ENCODE measurements around the gene LIMS2. TPM values are rescaled to one million over a fixed set of nuclear protein-coding genes. Genes with fewer than 3 reads are reported as not detected.

The LIMS2 gene
- total and polyA plus RNA-seq, 2 experiments from 2014 or later, result 1.6 to 3.5 TPM

DNA sequence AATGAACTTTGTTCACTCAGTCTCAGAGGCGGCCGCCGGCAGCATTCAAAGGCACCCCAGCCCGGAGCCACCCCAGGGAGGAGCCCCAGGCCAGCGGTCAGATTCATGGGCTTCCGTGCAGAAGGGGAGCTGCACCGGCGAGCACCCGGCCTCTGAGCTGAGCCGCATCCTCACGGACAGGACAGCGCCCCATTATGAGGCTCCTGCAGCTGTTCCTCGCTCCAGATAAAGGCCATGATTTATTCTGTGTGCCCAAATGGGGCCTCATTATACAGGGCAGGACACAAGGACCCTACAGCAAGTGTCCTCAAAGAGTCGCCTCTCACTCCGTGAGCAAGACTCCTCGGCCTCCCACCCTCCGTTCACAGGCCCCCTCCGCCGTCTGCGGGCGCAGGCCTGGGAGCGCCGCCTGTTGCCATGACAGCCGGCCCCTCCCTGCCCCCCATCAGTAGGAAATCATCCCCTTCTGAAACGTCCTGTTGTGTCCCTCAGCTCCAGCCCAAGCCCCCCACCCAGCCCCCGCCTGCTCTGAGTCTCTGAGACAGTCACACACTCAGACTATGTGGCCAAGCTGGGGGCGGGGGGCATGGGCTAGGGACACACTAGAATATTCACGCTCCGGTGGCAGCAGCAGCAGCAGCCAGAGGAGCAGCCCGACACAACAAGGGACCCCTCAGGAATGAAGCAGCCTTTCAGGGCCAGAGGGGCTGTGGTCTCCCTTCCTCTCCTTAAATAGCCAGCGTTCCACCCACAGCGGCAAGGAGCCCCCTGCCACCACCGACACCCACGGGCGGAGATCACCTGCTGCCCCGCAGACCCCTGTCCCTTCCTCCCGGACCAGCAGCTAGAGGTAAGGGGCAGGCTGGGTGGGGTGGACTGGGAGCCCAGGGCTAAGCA, 29.7 kb downstream of the LIMS2 start, which contains the start of gene GPR17 (continued):
- TF ChIP-seq, protein P1, sequence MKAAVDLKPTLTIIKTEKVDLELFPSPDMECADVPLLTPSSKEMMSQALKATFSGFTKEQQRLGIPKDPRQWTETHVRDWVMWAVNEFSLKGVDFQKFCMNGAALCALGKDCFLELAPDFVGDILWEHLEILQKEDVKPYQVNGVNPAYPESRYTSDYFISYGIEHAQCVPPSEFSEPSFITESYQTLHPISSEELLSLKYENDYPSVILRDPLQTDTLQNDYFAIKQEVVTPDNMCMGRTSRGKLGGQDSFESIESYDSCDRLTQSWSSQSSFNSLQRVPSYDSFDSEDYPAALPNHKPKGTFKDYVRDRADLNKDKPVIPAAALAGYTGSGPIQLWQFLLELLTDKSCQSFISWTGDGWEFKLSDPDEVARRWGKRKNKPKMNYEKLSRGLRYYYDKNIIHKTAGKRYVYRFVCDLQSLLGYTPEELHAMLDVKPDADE (IDR thresholded peaks at IDR 0.05), result no peak
- TF ChIP-seq ZNF331 (CRISPR knock-in tag; IDR thresholded peaks at IDR 0.05; ENCODE audit: low read depth) (no peak), EZH2phosphoT487 (IDR thresholded peaks at IDR 0.05; ENCODE audit: unreplicated experiment) (no peak), STAT1 (IDR thresholded peaks at IDR 0.05; ENCODE audit: unreplicated experiment) (no peak), ZNF114 (CRISPR knock-in tag; IDR thresholded peaks at IDR 0.05) (no peak)
- TF ChIP-seq, protein P2, sequence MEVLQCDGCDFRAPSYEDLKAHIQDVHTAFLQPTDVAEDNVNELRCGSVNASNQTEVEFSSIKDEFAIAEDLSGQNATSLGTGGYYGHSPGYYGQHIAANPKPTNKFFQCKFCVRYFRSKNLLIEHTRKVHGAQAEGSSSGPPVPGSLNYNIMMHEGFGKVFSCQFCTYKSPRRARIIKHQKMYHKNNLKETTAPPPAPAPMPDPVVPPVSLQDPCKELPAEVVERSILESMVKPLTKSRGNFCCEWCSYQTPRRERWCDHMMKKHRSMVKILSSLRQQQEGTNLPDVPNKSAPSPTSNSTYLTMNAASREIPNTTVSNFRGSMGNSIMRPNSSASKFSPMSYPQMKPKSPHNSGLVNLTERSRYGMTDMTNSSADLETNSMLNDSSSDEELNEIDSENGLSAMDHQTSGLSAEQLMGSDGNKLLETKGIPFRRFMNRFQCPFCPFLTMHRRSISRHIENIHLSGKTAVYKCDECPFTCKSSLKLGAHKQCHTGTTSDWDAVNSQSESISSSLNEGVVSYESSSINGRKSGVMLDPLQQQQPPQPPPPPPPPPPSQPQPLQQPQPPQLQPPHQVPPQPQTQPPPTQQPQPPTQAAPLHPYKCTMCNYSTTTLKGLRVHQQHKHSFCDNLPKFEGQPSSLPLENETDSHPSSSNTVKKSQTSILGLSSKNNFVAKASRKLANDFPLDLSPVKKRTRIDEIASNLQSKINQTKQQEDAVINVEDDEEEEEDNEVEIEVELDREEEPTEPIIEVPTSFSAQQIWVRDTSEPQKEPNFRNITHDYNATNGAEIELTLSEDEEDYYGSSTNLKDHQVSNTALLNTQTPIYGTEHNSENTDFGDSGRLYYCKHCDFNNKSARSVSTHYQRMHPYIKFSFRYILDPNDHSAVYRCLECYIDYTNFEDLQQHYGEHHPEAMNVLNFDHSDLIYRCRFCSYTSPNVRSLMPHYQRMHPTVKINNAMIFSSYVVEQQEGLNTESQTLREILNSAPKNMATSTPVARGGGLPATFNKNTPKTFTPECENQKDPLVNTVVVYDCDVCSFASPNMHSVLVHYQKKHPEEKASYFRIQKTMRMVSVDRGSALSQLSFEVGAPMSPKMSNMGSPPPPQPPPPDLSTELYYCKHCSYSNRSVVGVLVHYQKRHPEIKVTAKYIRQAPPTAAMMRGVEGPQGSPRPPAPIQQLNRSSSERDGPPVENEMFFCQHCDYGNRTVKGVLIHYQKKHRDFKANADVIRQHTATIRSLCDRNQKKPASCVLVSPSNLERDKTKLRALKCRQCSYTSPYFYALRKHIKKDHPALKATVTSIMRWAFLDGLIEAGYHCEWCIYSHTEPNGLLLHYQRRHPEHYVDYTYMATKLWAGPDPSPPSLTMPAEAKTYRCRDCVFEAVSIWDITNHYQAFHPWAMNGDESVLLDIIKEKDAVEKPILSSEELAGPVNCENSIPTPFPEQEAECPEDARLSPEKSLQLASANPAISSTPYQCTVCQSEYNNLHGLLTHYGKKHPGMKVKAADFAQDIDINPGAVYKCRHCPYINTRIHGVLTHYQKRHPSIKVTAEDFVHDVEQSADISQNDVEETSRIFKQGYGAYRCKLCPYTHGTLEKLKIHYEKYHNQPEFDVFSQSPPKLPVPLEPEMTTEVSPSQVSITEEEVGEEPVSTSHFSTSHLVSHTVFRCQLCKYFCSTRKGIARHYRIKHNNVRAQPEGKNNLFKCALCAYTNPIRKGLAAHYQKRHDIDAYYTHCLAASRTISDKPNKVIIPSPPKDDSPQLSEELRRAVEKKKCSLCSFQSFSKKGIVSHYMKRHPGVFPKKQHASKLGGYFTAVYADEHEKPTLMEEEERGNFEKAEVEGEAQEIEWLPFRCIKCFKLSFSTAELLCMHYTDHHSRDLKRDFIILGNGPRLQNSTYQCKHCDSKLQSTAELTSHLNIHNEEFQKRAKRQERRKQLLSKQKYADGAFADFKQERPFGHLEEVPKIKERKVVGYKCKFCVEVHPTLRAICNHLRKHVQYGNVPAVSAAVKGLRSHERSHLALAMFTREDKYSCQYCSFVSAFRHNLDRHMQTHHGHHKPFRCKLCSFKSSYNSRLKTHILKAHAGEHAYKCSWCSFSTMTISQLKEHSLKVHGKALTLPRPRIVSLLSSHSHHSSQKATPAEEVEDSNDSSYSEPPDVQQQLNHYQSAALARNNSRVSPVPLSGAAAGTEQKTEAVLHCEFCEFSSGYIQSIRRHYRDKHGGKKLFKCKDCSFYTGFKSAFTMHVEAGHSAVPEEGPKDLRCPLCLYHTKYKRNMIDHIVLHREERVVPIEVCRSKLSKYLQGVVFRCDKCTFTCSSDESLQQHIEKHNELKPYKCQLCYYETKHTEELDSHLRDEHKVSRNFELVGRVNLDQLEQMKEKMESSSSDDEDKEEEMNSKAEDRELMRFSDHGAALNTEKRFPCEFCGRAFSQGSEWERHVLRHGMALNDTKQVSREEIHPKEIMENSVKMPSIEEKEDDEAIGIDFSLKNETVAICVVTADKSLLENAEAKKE (CRISPR knock-in tag; IDR thresholded peaks at IDR 0.05), result no peak

DNA sequence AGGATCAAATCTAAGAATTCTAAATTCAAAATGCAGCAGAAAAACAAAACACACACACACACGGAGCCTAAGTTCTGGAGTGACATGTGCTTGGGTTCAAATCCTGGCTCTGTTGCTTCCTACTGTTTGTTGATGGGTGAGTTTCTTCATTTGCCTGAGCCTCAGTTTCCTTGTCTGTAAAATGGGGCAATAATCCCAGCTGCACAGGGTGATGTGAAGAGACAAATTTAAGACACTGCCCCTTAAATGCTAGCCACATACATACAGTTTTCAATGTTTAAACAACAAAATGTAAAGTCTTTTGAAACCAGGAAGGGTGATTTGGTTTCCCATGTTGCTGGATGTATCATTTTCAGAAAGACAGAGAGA, 30.3 kb downstream of the LIMS2 start:
- Histone ChIP-seq H4K20me1 (replicated peaks; ENCODE audit: insufficient read depth) (no peaks in the 10 kb centered on the region), H3K27me3 (ENCODE audit: insufficient read depth) (no peaks in the 10 kb centered on the region), H3K79me2 (replicated peaks; ENCODE audit: insufficient read depth) (no peaks in the 10 kb centered on the region), H2AFZ (no peak overlapping the region), H3K4me1 (ENCODE audit: insufficient read depth) (no peaks in the 10 kb centered on the region), H3K27ac (ENCODE audit: low read depth) (no peak overlapping the region), H3K4me3 (no peak overlapping the region), H3F3A (replicated peaks; ENCODE audit: low read depth) (no peaks in the 10 kb centered on the region), H3K9me2 (ENCODE audit: insufficient read depth) (no peaks in the 10 kb centered on the region), H3K36me3 (ENCODE audit: insufficient read depth) (no peaks in the 10 kb centered on the region), H3K4me2 (no peak overlapping the region)
- ATAC-seq, result no peak
- Mint-ChIP-seq H3K4me3 (no peak overlapping the region), H3K36me3 (ENCODE audit: low read depth) (no peaks in the 10 kb centered on the region), H3K27me3 (ENCODE audit: insufficient read depth, low read depth, poor library complexity) (peaks cover 9% of the 10 kb centered on the region), H3K4me1 (peaks cover 11% of the 10 kb centered on the region), H3K27ac (no peak overlapping the region), H3K9me3 (no peaks in the 10 kb centered on the region)
- no peak for TF ChIP-seq NANOG (IDR thresholded peaks at IDR 0.05; ENCODE audit: borderline replicate concordance)
- TF ChIP-seq STAT1 (IDR thresholded peaks at IDR 0.05; ENCODE audit: unreplicated experiment), result no peak
- TF ChIP-seq ZNF114 (CRISPR knock-in tag; IDR thresholded peaks at IDR 0.05), result no peak
- TF ChIP-seq, protein P3, sequence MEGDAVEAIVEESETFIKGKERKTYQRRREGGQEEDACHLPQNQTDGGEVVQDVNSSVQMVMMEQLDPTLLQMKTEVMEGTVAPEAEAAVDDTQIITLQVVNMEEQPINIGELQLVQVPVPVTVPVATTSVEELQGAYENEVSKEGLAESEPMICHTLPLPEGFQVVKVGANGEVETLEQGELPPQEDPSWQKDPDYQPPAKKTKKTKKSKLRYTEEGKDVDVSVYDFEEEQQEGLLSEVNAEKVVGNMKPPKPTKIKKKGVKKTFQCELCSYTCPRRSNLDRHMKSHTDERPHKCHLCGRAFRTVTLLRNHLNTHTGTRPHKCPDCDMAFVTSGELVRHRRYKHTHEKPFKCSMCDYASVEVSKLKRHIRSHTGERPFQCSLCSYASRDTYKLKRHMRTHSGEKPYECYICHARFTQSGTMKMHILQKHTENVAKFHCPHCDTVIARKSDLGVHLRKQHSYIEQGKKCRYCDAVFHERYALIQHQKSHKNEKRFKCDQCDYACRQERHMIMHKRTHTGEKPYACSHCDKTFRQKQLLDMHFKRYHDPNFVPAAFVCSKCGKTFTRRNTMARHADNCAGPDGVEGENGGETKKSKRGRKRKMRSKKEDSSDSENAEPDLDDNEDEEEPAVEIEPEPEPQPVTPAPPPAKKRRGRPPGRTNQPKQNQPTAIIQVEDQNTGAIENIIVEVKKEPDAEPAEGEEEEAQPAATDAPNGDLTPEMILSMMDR (conservative IDR thresholded peaks at IDR 0.05; ENCODE audit: low read depth in 2 of 2), result no peak
- DNase-seq (ENCODE audit: low spot score), result no peak
